ENCODE data around the gene CFAP54.

The CFAP54 gene

GRCh38 chr12:96821592-96821991 is 332.2 kb downstream of the CFAP54 start:
- Histone ChIP-seq H3K4me3 (ENCODE audit: low read depth, low read length) (no peak overlapping the region), H3K9me3 (ENCODE audit: control insufficient read depth, insufficient read depth, low read depth, low read length) (no peaks in the 10 kb centered on the region), H3K4me1 (ENCODE audit: control insufficient read depth, insufficient read depth, low read length) (no peaks in the 10 kb centered on the region), H3K36me3 (ENCODE audit: control insufficient read depth in 2 of 2, insufficient read depth in 1 of 2, low read length in 2 of 2) (no peaks in the 10 kb centered on the region), H3K27ac (ENCODE audit: extremely low read depth, low read depth, low read length) (no peak overlapping the region)
- CTCF ChIA-PET, result interaction anchor here (0.6 kb wide), 1 partner anchor 1514 kb away, joined by 3 read pairs; no protein-coding TSS in a partner anchor
- TF ChIP-seq KLF10 (tag by site-specific recombination; IDR thresholded peaks at IDR 0.05) (no peak), ZNF266 (tag by site-specific recombination; IDR thresholded peaks at IDR 0.05; ENCODE audit: low read depth) (no peak), ZNF645 (tag by site-specific recombination; IDR thresholded peaks at IDR 0.05) (no peak), ZBTB44 (tag by site-specific recombination; IDR thresholded peaks at IDR 0.05) (no peak), OSR2 (tag by site-specific recombination; IDR thresholded peaks at IDR 0.05) (no peak), ZNF16 (tag by site-specific recombination; IDR thresholded peaks at IDR 0.05; ENCODE audit: low read depth) (no peak), ZNF280C (tag by site-specific recombination; IDR thresholded peaks at IDR 0.05) (no peak), ZBTB48 (tag by site-specific recombination; IDR thresholded peaks at IDR 0.05) (no peak), MEIS1 (CRISPR knock-in tag; IDR thresholded peaks at IDR 0.05; ENCODE audit: borderline replicate concordance) (no peak), ZBTB20 (tag by site-specific recombination; IDR thresholded peaks at IDR 0.05) (no peak)
- POLR2A ChIA-PET, result no interaction called here

- ChIA-PET POLR2A (no interaction called here), CTCF (interaction anchor here (0.7 kb wide), 1 partner anchor 9 kb away, joined by 4 read pairs; no protein-coding TSS in a partner anchor)
- Histone ChIP-seq H3K36me3 (ENCODE audit: control insufficient read depth in 2 of 2, insufficient read depth in 1 of 2, low read length in 2 of 2) (no peaks in the 10 kb centered on the region), H3K9me3 (ENCODE audit: control insufficient read depth, insufficient read depth, low read depth, low read length) (no peaks in the 10 kb centered on the region), H3K4me1 (ENCODE audit: control insufficient read depth, insufficient read depth, low read length) (no peaks in the 10 kb centered on the region), H3K4me3 (ENCODE audit: low read depth, low read length) (no peak overlapping the region), H3K27ac (ENCODE audit: extremely low read depth, low read depth, low read length) (no peak overlapping the region)
- TF ChIP-seq WT1 (tag by site-specific recombination; IDR thresholded peaks at IDR 0.05) (no peak), ZNF426 (tag by site-specific recombination; IDR thresholded peaks at IDR 0.05) (no peak), GLIS2 (tag by site-specific recombination; IDR thresholded peaks at IDR 0.05) (no peak), YY1 (tag by site-specific recombination; IDR thresholded peaks at IDR 0.05) (no peak), KLF8 (tag by site-specific recombination; IDR thresholded peaks at IDR 0.05) (no peak), ZNF830 (tag by site-specific recombination; IDR thresholded peaks at IDR 0.05; ENCODE audit: low read depth) (no peak), ZNF621 (tag by site-specific recombination; IDR thresholded peaks at IDR 0.05) (no peak), PRDM2 (tag by site-specific recombination; IDR thresholded peaks at IDR 0.05; ENCODE audit: borderline replicate concordance) (no peak), BCL11A (tag by site-specific recombination; IDR thresholded peaks at IDR 0.05; ENCODE audit: low read depth) (no peak), ZBTB6 (tag by site-specific recombination; IDR thresholded peaks at IDR 0.05) (no peak), ZNF223 (tag by site-specific recombination; IDR thresholded peaks at IDR 0.05) (no peak), ZBTB26 (tag by site-specific recombination; optimal IDR thresholded peaks at IDR 0.05) (no peak), ZFP37 (tag by site-specific recombination; IDR thresholded peaks at IDR 0.05) (no peak)
These were observed 333.3 kb downstream of the CFAP54 start for GRCh38 chr12:96822641-96823040.
